GM19238 (cell line): ENCODE measurements around the gene AMELX.

Source experiments
- DNase-seq: peaks from one replicate; pipeline ENCODE4 v3.0.0; 2011; ENCODE audit warnings: low spot score; ENCODE audit not compliant: insufficient read length

The AMELX gene

DNA sequence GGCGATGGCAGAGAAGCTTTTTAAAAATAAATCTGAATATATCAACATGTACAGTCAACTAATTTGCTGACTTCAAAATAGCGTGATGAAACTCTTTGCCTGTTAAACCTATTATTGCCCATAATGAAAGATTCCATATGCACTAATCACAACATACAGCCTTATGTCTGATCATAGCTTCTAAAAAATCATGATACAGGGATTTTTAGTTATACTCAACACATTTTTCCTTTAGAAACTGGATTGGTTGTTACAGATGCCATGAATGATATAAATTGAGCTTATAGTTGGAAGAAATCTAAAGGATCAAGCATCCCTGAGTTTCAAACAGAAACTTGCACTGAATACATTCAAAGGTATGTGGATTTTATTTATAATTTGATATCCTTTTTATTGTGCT lies at the start of gene AMELX:
Gene AMELX, plus strand, starts transcription at position 301 of the 400 bp plus-strand sequence. CDS start 1,376 bp downstream, outside the sequence.
- DNase-seq = no peak

DNA sequence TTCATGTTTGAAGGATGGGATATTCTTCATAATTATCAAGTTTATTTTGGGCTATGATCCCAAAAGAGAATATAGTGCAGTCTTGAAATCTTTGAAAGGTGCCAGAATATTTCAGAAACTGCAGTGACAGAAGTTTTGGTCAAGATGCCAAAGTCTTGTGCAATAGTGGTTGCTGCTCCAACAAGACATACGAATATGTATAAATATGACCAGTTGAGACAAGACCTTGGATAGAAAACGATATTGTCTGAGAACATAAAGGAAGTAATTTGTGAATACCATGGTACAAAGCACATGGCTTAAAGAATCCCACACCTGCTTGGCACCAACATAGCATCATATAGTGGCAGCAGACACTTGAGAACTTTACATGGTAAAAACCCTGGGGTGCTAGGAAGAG lies 48.6 kb upstream of the AMELX start:
- no peak for DNase-seq

DNA sequence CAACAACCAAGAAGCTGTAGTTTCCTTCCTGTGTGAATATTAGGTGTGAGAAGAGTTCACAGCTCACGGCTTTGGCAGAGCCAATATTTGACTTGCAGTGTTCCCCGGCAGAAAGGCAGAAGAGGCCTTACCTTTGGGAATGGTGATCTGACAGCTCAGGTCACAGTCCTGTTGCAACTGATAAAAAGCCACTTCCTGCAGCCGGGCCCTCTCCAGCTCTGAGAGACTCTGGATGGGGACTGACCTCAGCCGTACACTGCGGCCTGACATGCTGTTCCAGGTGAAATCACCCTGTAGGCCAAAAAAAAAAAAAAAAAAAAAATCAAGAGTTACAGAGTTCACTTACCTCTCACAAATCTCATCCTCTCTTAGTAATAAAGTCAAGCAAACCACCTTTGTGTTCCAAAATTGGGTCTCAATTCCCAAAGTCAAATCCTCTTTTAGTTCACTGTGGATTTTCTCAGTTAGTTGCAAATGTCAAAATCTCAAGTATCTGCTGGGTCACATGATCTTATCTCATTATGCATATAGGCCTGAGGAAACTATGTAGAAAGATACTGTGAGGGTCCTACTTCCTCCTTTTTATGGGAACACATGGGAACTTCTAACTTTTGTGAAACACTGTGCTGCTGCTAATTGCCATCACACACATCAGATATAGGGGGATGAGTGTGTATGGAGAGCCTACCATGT lies 38.6 kb upstream of the AMELX start:
- DNase-seq = no peak

DNA sequence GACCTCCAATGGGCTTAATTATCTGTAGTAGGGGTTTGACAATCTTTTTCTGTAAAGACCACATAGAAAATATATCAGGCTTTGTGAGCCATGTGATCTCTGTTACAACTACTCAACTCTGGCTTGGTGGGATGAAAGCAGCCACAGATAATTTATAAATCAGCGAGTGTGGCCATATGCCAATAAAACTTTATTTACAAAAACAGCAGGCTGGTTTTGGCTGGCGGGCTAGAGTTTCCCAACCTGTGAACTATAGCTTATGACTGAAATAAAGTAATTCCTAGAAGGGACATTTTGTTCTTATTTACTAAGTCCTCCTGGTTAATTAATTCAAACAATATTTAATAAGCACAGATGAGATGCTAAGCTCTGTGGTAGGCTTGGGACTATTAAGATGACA lies 35.9 kb upstream of the AMELX start:
- DNase-seq = no peak

DNA sequence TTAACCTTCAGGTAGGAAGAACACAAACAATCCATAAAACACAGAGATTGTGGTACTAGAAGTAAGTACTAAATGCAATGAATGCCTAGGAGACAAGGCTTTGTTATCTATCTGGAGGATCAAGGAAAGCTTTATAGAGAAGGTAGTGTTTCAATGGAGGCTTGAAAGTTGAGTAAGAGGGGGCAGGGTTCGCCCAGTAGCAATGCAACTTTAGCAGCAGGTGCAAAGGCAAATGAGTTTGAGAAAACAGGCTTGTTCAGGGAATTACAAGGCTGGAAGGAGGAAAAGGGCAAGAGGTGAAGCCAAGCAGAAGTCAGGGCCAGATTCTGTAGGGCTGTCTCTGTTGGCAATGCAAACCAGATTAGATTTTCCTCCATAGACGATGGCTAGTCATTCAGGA lies 35.5 kb upstream of the AMELX start:
- DNase-seq = no peak

DNA sequence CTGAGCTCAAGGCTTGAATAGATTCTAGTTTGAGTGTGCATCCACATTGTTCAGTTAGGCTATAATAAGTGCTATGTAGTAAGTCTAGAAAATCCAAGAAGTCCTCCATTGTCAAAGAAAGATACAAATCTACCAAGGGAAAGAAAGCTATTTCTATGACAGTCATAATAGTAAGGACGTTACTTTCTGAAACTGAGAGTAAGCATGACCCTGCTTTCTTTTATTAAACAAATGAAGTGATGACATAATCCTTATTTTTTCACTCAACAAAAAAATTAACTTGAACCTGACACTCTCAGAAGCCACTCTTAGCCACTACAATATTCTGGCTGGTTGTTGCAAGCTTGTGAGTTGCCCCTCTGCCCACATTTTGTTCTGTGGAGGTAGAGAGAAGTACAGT lies 33.8 kb upstream of the AMELX start:
- DNase-seq = no peak

DNA sequence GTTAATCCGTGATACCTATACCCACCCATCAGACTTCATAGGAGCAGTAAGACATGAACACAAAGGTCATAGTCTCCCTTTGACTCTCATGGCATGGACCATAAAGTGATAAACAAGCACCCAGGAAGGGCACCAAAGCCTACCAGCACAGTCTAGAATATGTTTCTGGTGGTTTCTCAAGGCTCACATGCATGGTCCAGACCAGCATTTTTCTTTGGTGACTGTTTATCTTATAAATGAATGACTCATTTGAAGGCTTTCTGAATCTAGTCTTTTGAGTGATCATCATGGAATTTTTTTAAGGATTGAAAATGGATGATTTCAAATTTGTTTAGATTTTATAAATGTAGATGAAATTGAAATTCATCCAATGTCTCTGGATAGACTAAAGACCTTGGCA lies 32.0 kb upstream of the AMELX start:
- no peak for DNase-seq

DNA sequence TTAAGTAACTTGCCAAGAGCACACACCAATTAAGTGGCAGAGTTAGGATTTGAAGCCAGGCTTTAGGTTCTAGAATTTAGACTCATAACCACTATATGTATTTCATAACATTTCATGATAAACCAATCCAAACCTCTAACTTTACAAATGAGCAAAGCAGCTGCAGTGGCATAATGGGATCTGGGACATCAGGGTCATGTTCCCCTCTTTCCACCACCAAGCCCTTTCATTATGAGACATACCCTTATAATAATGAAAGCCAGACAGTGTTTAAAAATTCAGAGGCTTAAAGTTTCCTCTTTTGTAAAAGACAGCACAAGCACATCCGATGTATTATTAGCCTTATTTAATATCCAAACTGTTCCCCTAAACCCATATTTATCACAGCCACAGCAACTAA lies 28.3 kb upstream of the AMELX start:
- DNase-seq = no peak

DNA sequence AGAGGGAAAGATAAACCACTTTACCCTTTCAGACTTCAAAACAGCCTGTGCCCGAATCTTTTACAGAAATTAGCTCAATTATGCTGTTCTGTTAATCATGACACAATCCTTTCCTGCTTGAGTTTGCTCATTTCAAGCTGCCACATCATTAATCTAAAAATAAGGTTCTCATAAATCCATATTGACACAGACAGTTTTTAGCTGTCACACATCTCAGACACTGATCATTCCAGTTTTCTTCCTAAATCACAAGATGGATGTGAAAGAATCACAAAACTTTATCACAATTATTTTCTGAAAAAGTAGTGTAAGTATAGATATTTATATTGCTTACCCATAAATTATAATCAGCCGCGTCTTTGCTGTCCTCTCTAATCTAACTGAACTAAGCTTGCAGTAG lies 27.9 kb upstream of the AMELX start:
- DNase-seq = no peak

DNA sequence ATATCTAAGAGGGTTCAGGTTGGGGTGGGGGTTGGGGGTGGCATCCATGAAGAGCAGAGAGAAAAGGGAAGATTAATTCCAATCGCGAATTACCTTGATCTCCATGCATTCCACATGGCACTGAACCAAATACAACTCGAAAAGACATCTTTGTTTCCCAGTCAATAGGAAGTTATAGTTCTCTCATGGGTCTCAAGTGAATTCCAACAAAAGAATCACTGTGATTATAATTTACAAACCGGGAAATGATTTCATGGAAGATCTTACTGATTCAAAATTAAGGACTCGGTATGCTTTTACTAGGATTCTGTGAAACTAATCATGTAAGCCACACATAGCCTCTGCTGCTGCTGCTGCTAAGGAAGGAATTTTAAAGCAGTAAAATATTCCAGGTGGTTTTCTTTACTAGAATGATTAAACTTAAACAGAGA lies 26.6 kb upstream of the AMELX start:
- DNase-seq = no peak

DNA sequence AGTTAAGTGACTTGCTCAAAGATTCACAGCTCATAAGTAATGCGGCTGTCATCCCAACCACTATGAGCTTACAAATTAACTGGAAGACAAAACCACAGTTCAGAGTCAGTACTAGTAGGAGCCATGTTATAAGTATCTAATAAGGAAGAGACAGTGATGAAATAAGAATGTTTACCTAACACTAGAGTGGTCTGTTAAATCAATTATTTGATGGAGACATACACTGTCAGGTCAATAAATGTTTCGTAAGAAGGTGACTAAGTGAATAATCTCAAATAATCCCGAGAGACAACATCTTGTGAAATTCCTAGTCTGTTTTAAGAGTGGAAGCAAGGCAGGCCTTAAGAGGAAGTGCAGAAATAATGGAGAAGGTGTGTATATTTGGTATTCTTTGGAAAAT lies 25.8 kb upstream of the AMELX start:
- no peak for DNase-seq

DNA sequence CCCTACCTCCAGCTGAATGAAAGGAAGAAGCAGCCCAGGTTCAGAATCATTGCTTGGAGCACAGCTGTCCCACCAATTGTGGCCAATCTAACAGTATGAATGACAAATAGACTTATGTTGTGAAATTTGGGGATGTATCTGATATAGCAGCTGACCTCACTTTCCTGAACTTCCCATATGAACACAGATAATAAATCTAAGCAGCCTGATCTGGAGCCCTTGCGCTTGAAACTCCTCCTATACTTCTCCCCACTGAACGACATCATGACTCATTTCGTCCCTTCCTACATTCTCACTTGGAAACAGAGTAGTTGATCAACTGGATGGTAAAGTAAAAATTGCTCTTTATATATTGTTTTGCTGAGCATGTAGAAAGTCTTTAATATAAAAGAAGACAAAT lies 24.2 kb upstream of the AMELX start:
- DNase-seq = no peak

DNA sequence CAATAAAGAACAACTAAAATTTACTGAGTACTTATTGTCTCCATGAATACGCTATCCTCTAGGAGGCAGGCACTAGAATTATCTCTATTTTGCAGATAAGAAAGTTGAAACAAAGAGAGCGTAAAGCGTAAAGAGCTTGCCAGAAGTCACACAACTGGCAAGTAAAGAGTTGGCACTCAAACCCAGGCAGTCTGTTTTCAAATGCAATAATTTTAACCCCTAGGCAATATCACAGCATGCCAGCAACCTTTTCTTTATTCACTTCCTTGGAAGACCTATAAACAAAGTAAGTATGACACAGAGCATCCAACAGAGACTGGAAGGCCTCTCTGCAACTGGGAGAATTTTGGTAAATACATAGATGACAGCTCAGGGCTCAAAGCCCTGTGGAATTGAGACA lies 23.2 kb upstream of the AMELX start:
- DNase-seq = no peak

DNA sequence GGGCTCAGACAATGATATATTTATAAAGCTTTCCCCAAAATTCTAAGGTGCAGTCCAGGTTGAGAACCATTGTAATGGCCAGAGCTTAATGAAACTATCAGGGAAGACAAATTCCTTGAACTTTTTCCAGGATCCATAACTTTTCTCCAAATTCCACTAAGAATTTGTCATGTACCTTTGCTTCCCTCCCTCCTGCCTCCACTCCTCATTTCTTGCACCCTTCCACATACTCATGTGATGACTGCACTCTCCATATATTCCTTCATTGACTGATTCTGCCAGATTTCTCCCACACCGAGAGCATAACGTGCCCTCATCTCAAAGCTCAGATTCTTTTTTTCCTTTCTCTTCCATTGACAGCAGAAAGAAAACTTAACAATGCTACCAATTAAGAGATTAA lies 20.9 kb upstream of the AMELX start:
- DNase-seq = no peak

DNA sequence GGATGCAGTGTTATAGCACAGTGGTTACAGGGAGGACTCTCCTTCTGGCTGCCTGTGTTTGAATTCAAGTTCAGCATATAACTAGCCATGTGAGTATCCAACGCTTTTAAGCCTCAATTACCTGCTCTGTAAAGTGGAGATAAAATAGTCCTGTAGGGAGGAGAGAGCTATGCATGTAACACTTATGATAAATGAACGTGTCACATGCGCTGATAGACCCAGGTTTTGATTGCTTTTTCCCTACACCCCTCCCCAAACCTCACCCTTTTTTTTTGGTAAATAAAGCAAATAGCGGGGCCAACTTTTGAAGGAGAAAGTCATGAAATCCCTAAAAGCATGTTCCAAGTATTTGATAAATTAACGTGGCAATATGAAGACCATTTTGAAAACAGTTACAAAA lies 20.4 kb upstream of the AMELX start:
- DNase-seq = no peak

DNA sequence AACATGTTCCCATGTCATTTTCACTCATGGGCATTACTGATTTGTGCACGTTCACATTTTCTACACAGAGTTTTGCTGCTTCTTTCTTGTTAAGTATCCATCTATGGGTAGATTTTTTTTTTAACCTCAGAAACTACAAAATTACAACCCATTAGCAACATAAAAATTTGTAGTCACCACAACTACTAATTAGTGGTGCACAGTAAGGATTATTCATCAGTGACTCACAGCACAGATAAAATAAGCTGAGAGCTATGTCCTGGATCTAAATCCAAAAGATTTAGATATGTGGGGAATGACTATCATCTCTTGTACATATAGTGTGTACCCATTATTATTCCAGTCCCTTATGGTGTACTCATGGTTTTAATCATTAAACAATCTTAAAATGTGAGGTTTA lies 19.7 kb upstream of the AMELX start:
- DNase-seq = no peak

DNA sequence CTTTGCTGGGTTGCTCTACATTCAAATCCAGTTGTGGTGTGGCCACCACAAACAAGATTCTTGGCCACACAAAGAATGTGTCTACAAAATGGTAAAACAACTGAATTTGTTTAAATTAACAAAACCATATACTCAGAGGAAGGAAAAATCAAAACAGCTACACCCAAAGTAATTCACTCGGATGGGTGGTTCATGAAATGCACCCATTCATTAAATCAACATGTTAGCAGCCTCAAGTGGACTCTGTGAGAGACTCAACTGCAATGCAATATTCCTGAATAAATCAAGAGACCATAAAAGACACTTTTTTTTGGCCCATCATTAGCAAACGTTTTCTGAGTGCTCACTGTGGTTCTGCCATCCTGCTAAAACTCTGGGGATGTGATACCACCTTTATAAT lies 11.2 kb upstream of the AMELX start:
- no peak for DNase-seq

DNA sequence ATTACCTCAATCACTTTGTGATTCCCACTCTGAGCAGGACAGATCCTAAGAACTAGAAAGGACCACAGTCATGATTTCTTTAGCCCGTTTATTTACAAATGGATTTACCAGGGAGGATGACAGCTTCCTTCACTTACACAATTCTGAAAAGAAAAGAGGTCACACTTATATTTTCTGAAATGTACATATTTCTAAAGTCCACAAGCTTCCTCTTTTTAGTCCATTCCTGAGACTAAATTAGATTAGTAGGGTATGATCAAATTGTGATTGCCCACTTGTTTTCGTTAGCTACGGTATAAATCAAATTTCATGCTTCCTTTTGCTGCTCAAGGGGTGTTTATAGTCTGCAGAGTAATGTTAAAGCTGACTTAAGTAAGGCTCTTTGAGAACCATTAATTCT lies 7.6 kb upstream of the AMELX start:
- no peak for DNase-seq

DNA sequence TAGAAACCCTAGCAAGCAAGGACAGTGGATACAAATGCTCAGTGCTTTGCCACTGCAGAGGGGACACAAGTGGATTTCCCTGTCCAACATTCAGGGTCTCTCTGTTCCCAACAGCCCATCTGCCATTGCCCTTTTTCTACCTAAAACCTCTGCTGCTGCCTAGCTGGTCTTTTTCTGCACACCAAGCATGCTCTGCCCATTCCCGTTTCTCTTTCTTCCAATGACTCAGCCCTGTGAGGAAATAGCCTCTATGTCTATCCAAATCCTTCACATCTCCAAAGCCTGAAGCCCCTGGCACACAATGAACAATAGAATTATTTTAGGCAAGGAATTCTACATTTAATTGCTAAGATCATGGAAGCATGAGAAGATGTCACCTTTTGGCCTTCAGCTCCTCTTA lies 5.7 kb upstream of the AMELX start:
- no peak for DNase-seq

DNA sequence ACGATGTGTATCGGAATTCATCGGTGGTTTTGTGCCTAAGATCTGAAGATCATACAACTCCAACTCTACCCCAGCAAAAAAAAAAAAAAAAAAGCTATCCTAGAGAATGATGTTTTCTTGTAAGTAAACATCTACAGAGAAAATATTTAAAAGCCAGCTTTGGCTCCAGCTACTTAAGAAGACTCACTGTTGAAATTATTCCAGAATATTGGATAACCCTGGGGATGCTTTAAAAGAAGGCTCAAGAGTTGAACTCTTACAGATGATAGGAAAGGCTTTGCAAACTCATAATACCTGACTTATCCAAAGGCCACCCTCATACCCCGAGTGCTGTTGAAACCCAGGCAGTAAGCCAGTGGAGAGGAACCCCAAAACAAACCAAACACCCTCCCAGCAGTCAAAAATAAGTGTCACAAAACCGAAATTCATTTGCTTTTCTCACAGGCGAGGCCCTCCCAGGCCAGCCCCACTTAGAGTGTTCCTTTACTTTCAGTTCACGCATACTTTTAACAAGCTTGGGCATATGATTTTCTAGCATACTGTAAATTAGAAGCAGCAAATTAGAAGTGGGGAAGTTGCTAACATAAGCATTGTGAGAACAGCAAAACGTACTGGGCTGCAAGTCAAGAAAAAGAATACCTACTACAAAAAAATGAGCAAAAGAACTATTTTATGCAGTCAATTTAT lies 2.7 kb upstream of the AMELX start:
- no peak for DNase-seq

DNA sequence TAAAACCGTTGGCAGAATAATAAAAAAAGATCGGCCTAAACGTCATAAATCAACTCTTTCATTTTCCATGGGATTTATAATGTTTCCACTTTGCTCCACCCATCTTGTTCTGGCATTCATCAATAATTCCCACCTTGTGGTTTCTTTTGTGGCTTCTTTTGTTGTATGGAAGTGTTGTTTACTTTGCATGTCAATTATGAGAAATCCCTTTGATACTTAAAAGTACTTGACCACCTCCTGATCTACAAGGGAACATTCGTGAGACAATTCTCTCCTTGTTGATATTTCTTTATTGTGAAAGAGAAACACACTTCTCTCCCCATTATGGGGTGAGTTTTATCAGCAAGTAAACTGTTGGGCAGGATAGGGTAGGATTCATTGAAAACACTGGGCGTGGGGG lies 2.8 kb downstream of the AMELX start:
- DNase-seq = no peak

DNA sequence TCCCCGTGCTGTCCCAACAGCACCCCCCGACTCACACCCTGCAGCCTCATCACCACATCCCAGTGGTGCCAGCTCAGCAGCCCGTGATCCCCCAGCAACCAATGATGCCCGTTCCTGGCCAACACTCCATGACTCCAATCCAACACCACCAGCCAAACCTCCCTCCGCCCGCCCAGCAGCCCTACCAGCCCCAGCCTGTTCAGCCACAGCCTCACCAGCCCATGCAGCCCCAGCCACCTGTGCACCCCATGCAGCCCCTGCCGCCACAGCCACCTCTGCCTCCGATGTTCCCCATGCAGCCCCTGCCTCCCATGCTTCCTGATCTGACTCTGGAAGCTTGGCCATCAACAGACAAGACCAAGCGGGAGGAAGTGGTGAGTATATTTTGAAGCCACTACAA lies 5.4 kb downstream of the AMELX start:
- no peak for DNase-seq

DNA sequence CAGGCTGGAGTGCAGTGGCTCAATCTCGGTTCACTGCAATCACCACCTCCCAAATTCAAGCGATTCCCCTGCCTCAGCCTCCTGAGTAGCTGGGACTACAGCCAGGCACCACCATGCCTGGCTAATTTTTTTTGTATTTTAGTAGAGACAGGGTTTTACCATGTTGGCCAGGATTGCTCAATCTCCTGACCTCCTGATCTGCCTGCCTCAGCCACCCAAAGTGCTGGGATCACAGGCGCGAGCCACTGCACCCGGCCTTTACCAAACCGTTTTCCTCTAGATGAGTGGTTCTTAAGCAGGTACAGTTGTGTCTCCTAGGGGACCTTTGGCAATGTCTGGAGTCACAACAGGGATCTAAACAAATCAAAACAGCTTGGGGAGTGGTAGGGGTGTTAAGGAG lies 11.6 kb downstream of the AMELX start:
- no peak for DNase-seq
